ENCODE data around the gene TRIM65. TPM values are rescaled to one million over a fixed set of nuclear protein-coding genes. Genes with fewer than 3 reads are reported as not detected.
A peak's percentile ranks its signal among the peaks of the same experiment; 100 is the strongest.
"Not testable (repeated sequence)": the region's sequence is repeated elsewhere in the genome, so short reads cannot be mapped to it uniquely, and the experiment has no call there.

TRIM65 gene
- total RNA-seq, 1 donor from 2014 or later: 24.3 TPM

GRCh38 chr17:75854881-75855309 is 41.9 kb downstream of the TRIM65 start:
- no peak for TF ChIP-seq CTCF (IDR thresholded peaks at IDR 0.05; ENCODE audit: partially characterized antibody, unreplicated experiment)
- Mint-ChIP-seq H3K9me3 (ENCODE audit: unreplicated experiment) (peaks cover 4% of the 10 kb centered on the region), H3K4me1 (ENCODE audit: low read depth, unreplicated experiment) (peaks cover 9% of the 10 kb centered on the region), H3K4me3 (ENCODE audit: unreplicated experiment) (no peak overlapping the region), H3K27me3 (ENCODE audit: unreplicated experiment) (no peaks in the 10 kb centered on the region), H3K36me3 (ENCODE audit: unreplicated experiment) (no peaks in the 10 kb centered on the region), H3K27ac (ENCODE audit: unreplicated experiment) (no peak overlapping the region)
- no peak for DNase-seq

DNA sequence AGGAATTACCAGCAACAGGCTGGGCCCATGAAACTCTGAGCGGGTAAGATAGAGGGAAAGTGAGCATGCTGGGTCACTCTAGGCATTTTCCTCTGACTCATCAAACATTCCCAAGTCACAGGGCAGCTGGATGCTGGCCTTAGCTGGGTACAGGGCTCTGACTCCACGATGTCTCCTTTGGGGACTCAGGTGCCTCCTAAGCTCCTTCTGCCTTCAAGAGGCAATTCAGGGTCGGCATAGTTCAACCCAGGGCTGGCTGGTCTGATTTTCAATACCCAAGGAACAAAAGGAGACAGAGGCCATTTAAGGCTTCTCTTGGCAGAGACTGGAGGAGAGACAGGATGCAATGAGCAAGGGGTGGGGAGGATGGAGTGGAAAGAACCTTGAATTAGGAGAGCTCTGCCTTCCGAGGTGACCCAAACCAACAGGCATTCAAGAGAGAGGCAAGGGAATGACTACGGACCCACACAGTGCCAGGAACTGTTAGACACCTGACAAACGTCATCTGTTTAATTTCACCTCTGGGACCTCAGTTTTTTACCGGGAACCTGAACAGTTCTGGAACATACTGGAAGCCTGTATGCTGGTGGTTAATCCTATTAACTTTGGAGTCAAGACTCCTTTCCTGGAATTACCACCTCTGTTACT is 42.5 kb downstream of the TRIM65 start:
- Mint-ChIP-seq H3K9me3 (ENCODE audit: unreplicated experiment) (peaks cover 4% of the 10 kb centered on the region), H3K27me3 (ENCODE audit: unreplicated experiment) (no peaks in the 10 kb centered on the region), H3K4me1 (ENCODE audit: low read depth, unreplicated experiment) (peaks cover 9% of the 10 kb centered on the region), H3K4me3 (ENCODE audit: unreplicated experiment) (no peak overlapping the region), H3K36me3 (ENCODE audit: unreplicated experiment) (no peaks in the 10 kb centered on the region), H3K27ac (ENCODE audit: unreplicated experiment) (peak overlapping the region; percentile 80)
- no peak for TF ChIP-seq CTCF (IDR thresholded peaks at IDR 0.05; ENCODE audit: partially characterized antibody, unreplicated experiment)
- no peak for DNase-seq

GRCh38 chr17:75853433-75853832 is 43.3 kb downstream of the TRIM65 start:
- peaks cover 4% of the 10 kb centered on the region for H3K9me3 Mint-ChIP-seq (ENCODE audit: unreplicated experiment)
- H3K4me3 Mint-ChIP-seq (ENCODE audit: unreplicated experiment): no peak overlapping the region
- H3K27ac Mint-ChIP-seq (ENCODE audit: unreplicated experiment): no peak overlapping the region
- DNase-seq: no peak
- no peaks in the 10 kb centered on the region for H3K36me3 Mint-ChIP-seq (ENCODE audit: unreplicated experiment)
- no peaks in the 10 kb centered on the region for H3K27me3 Mint-ChIP-seq (ENCODE audit: unreplicated experiment)
- TF ChIP-seq CTCF (IDR thresholded peaks at IDR 0.05; ENCODE audit: partially characterized antibody, unreplicated experiment): no peak
- H3K4me1 Mint-ChIP-seq (ENCODE audit: low read depth, unreplicated experiment): peaks cover 9% of the 10 kb centered on the region

DNA sequence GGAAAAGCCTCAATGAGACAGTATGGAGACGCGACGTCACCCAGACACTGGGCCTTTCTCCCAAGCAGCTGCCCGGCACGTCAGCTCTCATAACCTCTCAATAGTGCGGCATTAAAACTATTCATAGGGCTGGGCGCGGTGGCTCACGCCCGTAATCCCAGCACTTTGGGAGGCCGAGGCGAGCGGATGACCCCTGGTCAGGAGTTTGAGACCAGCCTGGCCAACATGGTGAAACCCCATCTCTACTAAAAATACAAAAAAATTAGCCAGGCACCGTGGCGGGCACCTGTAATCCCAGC is 45.1 kb downstream of the TRIM65 start:
- not testable (repeated sequence) for H3K9me3 Mint-ChIP-seq (ENCODE audit: unreplicated experiment); H3K4me1 Mint-ChIP-seq (ENCODE audit: low read depth, unreplicated experiment); H3K4me3 Mint-ChIP-seq (ENCODE audit: unreplicated experiment); H3K27me3 Mint-ChIP-seq (ENCODE audit: unreplicated experiment); DNase-seq; H3K27ac Mint-ChIP-seq (ENCODE audit: unreplicated experiment); H3K36me3 Mint-ChIP-seq (ENCODE audit: unreplicated experiment)

- no peak for TF ChIP-seq CTCF (IDR thresholded peaks at IDR 0.05; ENCODE audit: partially characterized antibody, unreplicated experiment)
- no peak overlapping the region for H3K4me3 Mint-ChIP-seq (ENCODE audit: unreplicated experiment)
- no peak overlapping the region for H3K27ac Mint-ChIP-seq (ENCODE audit: unreplicated experiment)
- H3K36me3 Mint-ChIP-seq (ENCODE audit: unreplicated experiment): no peaks in the 10 kb centered on the region
- H3K9me3 Mint-ChIP-seq (ENCODE audit: unreplicated experiment): peaks cover 6% of the 10 kb centered on the region
- H3K4me1 Mint-ChIP-seq (ENCODE audit: low read depth, unreplicated experiment): peaks cover 4% of the 10 kb centered on the region
- no peak for DNase-seq
- H3K27me3 Mint-ChIP-seq (ENCODE audit: unreplicated experiment): no peaks in the 10 kb centered on the region
These were observed 45.6 kb downstream of the TRIM65 start for GRCh38 chr17:75850928-75851692.

All from glutamatergic neuron (in vitro differentiated cells).